OCI-LY7 (cell line): Measurements from ENCODE around the gene IL18RAP.

Source experiments
- EZH2phosphoT487 ChIP-seq: fragments of 200-600 bp; sonication (generic); IDR thresholded peaks from 2 replicates; pipeline ENCODE4 v1.6.1; 2018; ENCODE audit warnings: low read depth, borderline replicate concordance, mild to moderate bottlenecking, mixed run types, antibody characterized with exemption, low read length, moderate library complexity, mixed read lengths
- TF ChIP-seq, protein P1 (sequence below): fragments of 200-600 bp; sonication (generic); conservative IDR thresholded peaks from 2 replicates; pipeline ENCODE4 v1.5.1; 2014; ENCODE audit warnings: mild to moderate bottlenecking, antibody characterized with exemption, low read length, moderate library complexity, mixed read lengths

DNA sequence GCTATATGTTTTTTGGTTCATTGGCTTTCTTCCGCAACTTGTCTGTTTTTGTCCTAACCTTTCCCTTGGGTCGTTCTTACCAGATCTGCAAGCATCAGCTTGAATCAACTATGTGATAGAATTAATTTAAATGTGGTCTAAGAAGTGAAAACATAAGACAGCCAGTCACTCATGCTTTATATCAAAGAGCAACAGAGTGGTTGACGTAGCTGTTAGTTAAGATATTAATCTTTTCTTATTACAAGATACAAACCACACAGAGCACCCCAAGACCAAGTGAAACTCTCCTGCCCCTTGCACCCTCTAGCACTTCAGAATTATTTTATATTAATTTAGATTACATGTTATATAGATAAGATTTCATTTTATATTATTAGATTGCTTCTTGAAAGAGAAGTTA lies 15.2 kb downstream of the IL18RAP start:
- TF ChIP-seq, protein P1, sequence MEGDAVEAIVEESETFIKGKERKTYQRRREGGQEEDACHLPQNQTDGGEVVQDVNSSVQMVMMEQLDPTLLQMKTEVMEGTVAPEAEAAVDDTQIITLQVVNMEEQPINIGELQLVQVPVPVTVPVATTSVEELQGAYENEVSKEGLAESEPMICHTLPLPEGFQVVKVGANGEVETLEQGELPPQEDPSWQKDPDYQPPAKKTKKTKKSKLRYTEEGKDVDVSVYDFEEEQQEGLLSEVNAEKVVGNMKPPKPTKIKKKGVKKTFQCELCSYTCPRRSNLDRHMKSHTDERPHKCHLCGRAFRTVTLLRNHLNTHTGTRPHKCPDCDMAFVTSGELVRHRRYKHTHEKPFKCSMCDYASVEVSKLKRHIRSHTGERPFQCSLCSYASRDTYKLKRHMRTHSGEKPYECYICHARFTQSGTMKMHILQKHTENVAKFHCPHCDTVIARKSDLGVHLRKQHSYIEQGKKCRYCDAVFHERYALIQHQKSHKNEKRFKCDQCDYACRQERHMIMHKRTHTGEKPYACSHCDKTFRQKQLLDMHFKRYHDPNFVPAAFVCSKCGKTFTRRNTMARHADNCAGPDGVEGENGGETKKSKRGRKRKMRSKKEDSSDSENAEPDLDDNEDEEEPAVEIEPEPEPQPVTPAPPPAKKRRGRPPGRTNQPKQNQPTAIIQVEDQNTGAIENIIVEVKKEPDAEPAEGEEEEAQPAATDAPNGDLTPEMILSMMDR = no peak
- no peak for TF ChIP-seq EZH2phosphoT487
